GM21723 (cell line): ENCODE results near the gene MAML3.

Source experiments
- ATAC-seq: cut with Tn5 transposase; IDR thresholded peaks from one replicate; pipeline ENCODE4 v1.9.1; 2021; ENCODE audit warnings: mild to moderate bottlenecking, moderate library complexity; ENCODE audit not compliant: unreplicated experiment

MAML3 gene

DNA sequence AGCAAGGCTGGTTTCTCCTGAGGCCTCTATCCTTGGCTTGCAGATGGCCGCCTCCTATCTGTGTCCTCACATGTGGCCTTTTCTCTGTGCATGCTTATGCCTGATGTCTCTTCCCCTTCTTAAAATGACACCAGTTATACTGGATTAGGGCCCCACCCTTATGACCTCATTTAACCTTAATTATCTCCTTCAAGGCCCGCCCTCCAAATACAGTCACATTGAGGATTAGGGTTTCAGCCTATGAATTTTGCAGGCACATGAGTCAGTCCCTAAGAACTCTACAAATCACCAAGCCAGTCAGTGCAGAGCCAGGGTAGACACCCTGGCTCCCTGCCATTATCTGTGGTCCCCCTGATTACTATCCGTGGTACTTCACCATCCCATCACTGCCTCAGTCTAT, 51.6 kb downstream of the MAML3 start:
- no peak for ATAC-seq

DNA sequence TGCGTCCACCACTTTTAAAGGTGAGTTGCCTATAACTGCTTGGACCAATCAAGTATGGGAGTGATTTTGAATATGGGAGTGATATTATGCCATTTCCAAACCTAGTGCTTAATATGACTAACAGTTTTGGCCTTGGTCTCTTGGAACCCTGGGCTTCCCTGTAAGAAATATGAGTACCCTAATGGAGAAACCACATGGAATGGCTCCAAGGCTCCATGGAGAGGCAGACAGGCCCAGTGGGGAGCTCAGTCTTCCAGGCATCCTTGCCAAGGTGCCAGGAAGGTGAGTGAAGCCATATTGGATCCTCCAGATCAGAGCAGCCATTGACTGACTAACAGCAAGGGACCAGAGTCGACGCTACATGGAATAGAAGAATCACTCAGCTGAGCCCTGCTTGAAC, 53.2 kb downstream of the MAML3 start:
- no peak for ATAC-seq

DNA sequence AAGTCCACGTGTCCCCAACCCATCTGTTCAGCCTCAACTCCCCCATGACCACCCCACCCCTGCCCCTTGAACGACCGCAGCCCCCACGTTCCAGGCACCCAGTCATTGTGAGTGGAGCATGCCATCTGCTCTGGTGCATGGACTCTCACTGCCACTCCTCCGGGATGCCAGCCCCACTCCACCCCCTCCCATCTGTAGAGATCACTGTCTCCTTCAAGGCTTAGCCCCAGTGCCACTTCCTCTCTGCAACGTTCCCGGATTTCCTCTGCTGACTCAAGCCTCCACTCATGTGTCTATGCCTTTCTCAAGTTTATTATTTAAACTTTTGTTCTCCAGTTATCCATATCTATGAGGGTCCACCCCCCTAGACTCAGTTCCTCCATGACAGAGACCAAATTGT, 54.0 kb downstream of the MAML3 start:
- ATAC-seq: no peak

DNA sequence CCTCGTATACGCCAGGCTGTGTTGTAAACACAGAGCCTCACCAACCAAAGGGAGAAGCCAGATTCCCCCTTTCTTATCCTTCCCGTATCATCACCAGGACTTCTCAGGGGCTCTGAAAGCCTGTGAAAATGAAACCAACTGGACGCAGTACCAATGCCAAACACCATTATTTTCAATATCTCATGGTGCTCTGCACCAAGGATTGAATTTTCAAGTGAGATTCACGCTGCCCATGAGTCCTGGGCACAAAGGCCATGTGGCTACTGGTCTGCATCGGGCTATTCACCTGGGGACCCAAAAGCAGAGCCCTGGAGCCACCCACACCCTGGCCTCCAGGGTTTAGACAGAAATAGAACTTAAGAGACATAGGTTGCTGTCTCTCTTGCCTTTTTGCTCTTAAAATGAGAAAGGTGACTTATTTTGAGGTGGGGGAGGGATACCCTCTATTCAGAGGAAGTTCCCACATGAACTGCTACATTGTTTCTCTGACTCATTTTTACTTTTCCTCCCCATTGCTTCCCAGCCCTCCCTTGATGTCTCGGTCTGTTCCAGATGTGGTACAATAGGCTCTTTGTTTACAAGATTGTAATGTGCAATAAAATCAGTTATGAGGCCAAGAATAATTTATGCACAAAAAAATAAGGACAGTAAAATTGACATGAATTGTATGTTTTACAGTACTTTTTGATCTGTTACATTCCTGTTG, 55.4 kb downstream of the MAML3 start:
- no peak for ATAC-seq

DNA sequence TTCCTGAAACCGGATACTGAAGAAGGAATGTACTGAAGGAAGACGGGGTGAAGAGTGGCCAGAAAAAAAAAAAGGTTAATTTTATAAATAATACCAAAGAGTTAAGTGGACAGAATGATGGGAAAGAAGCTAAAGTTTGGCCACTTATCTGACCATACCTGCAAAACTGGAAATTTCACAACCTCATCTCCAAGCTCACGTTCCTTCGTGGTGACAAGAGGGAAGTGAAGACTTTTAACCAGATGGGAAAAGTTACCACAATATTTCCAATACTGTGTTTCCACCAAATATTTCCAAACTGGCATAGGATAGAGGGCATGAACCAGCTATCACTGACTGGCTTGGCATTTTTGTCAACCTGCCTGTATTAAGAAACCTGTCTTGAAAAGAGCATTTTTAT, 56.4 kb downstream of the MAML3 start:
- ATAC-seq: no peak

DNA sequence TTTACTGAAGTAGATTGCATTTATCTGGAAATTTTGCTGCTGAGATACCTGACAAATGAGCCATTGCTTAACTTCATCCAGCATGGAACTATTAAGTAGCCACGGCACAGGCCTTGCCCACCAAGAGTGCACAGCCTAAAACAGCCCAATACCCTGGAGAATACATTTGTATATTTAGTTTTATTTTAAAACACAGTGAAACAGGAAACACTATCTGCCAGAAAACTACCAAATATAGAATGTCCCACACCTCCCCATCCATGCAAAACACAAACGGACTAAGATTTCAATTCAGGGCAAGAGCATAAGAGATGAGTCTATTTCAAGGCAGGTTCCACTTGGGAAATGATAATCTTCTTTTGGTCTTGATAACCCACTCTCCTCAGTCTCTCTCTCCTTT, 57.1 kb downstream of the MAML3 start:
- ATAC-seq: no peak

DNA sequence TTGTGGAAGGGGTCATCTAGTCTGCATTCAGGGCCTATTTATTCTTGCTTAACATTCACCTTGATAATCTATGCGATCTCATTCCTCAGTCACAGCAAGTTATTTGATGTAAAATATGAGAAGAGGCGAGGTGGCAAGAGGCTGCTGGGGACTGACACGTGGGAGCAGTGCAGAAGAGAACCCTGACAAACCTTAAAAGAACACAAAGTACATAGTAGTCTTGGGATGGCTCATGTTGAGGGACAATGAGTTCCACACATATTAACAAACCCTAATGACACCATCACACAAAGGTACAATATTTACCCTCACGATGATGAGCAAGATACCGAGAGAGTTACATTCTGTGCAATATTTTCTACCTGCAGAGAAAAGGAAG, 57.5 kb downstream of the MAML3 start:
- no peak for ATAC-seq

DNA sequence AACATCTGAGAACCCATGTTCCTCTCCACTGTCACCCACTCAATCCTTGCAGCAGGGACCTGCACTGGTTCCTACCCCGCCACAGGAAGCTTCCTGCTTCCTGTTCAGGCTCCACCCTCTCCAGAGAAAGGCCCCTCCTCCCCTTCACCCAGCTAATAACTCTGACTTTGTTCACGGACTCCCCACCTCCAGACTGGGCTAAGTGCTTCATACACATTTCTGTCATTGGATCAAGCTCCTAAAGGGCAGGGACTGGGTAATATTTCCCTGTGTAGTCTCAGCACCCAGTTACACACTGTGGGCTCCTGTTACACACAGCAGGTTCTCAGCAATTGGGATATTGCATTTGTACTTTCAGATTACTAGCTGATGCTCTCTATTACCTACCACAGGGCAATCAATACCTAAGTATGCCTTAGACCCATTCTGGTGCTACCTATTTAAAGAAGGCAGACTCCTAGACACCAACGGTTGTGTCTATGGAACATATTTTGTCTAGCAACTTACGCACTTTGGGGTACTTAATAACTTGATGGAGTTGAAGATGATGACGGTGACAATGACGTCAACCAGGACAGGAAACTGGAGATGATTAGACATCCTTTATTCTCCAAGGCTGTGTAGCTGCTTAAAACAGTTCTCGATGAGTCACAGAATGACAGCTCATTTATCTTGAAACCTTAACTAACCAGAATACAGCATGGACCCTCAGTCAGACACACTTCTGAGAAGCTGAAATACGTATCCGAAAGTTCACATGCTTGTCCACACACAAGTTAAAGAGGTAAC, 58.1 kb downstream of the MAML3 start:
- ATAC-seq: no peak

DNA sequence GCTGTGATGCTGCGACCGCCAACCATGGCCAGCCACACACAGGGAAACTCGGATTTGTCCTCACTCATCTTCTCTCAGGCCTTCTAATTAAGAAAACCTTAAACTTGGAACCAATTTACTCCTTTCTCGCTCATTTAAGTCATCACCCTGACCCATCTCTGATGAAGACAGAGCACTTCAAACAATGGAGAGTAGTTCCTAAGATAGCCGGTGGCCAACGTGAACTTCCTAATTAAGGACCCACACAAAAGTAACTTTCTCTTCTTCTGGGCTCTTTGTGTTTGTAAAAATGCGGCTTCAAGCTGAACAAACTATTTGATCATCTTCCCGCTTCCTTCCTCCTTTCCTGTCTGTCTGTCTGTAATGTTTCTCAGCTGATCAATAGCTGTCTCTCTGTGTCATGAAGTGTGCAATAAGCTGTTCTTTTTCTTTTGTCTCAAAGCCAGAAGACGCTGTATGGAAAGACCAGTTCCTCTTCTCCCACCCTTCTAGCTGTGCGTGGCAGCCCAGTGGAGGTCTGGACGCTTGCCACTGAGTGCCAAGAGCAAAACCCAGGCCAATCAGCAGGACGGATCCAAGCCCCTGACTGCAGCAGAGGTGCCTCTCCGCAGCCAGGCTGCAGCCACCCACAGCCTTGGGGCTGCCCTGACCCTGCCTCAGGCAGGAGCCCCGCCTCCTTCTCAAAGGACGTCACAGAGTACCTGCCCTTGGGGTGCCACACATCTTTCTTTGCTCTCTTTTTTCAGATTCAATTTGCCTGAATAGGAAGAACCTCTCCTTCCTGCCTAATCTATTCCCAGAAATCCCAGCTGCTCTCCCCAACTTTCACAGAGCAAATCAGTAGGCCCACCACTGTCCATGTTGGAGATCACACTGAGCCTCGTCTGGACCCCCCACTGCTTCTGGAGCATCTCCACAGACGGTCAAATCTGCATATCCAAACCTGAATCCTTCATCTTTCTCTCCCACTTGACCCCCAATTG, 59.3 kb downstream of the MAML3 start:
- no peak for ATAC-seq

DNA sequence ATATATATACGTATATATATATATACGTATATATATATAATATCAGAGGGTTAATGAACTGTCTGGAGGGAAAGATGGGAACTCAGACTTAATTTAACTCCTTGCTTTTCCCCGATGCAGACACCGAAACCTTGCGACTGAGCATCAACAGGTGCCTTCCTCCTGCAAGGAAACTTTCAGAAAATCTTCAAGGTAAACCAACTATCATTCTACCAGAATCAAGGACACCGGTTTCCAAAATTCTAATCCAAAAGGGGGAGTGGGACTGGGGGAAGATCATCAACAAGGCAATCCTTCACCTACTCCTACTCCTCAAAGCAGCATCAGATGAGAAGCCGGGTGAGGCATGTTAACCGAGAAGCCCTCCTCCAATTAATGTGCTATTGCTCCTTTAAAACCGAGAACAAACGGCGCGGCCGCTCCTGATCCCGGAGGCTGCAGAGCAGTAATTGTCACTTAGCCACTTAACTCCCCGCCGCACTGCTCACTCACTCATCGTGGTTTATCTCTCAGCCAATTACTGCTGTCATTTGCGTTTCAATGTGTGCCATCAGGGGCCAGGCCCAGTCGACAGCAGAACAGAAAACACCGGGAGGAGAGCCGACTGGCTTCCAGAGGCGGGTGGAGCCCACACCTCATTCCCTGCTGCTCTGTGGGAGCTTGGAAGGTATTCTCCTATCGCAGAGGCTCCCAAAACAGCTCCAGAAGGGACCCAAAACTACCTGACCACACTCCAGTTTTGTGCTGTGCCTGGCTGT, 61.7 kb downstream of the MAML3 start:
- no peak for ATAC-seq

DNA sequence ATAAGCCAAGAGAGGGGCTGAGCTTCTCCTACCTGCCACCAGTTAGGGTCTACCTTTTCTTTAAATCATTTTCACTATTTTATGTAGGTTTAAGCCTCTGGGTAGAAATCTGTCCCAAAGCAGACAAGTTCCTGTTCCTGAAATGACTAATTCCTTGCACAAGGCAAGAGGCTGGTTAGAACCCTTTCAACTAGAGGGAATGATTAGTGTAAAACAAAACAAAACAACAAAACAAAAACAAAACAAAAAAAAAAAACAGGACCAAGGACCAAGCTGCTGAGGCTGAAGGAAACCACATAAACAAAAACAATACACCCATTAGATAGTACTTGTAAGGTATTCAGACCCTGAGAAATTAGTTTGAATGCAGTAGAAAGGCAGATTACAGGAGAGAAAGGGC, 62.7 kb downstream of the MAML3 start:
- no peak for ATAC-seq

DNA sequence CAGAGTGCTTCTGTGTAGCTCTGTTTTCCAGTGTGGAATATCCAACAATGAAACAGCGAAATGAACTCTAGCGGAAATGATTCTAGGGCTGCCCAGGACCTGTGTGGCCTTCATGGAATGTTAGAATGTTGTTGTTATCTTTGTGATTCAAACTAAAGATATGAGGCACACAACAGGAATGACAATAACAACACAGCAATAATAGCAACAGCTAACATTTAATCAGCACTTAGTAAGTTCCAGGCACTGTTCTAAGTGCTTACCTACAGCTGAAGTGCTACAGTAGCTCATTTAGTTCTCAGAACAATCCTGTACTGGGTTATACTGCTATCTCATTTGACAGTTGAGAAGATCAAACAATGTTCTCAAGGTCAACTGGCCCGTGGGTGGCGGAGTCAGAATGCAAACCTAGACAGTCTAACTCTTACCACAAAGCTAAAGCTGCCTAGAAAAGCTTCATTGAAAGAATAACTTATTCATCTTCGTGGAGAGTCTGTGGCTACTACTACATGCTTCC, 63.7 kb downstream of the MAML3 start:
- ATAC-seq: no peak

DNA sequence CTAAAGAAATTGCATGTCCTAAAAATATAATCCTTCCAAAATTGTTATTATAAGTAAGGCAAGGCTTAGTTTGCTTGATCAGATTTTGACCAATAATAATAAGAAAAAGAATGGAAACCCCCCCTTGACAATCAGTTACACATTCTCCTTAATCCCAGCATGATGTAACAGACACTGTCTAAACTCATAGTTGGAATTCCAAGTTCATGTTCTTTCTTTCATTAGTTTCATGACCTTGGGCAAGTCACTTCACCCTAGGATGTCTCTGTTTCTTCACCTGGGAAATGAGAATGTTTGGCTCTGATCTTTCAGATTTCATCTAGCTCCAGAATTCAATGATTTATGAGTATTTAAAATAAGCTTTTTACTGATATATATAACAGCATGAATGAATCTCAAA, 64.8 kb downstream of the MAML3 start:
- ATAC-seq: no peak

DNA sequence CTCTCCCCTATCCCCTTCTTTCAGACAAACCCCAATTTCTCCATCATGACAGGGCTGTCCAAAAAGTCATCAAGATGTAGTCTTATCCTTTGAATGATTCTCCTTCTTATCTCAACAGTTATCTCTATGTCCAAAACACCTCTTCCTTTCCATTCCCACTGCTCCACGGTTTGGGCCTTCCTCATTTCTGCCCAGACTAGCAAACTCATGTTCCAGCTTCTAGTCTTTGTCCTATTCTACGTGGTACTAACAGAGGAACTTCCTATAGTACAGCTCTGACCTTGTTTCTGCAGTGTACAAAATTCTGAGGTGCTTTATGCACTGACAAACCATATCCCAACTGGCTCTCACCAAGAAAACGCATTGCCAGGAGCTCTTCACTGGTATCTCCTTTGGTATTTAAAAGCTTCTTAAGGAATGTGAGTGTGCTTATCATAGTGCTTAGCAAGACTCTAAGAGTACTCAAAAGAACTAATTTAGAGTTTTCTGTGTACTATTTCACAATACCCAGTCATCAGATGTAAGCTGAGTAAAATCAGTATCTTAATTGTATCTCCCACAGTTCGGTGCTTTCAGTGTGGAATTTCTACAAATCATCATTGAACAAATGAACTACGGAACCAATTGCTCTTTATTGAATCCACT, 65.5 kb downstream of the MAML3 start:
- no peak for ATAC-seq

DNA sequence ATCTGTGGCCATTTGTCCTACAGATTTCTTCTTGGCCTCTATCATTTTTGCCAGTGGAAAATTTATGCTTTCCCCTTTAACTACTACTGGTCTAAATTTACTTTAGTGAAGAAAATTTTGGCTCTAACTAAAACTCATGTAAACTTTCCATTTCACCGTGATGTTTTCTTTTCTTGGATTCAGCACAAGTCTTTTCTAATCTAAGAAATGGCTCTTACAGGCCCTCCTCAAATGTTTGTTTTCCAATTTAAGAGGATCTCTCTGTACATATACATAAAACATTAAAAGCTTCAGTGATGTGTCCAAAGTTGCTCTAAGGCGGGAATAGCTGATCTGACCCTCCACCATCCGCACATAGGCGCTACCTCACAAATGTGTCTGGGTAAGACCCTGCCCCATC, 68.1 kb downstream of the MAML3 start:
- ATAC-seq: no peak

DNA sequence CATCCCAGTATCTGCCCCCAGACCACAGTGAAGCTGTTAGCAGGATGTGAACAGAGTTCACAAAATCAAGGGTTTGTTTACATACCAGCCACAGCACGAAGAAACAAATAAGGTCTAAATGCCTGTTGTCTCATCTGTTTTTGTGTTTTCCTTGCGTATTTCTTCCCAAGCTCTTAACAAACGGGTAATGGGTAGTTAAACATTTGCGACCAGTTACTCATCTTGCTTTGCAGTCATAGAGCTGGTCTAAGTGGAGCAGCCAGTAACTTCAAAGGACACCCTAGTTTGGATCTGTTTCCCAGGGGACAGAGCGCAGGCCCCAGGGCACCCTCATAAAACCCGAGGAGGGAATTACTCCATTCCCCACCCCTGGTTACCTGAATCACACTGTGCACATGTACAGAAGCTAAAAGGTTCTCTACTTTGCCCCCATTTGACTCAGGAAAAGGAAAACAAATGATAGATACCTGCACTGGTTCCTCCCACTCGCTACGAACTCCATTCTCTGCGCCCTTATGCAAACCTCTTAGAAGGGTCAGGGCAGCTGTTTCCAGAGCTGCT, 68.8 kb downstream of the MAML3 start:
- ATAC-seq: no peak

DNA sequence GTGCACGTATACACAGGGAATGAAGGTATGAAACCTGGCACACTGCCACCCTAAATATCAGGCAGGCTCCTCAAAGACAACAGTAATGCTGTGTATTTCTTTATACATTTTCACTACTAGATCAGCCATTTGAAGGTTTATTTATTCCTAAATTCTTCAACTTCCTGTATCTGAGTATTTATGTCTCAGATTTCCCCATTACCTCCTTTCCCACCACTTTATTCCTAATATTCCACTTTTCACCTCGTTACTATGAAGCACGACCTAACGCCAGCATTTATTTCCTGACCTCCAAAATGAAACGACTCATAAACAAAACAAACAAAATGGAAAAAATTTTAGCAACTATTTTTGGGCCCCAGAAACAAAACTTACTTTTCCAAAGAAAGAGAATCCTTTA, 69.6 kb downstream of the MAML3 start:
- ATAC-seq: no peak

DNA sequence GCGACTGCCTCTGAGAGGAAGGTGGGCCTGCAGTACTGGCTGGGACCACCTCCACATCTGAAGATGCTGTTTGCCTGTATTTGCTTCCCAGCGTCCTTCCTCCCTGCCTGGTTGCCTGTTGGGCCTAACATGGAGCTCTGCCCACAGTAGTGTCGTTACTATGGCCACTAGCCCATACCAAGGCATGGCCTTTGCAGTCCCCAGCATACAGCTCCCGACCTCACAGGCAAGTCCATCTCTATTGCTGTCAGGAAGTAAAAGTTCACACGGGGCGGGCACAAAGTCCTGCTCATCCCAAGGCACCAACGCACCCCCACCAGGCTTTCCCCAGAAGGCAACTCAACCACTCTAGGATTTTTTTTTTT, 71.6 kb downstream of the MAML3 start:
- ATAC-seq: no peak

DNA sequence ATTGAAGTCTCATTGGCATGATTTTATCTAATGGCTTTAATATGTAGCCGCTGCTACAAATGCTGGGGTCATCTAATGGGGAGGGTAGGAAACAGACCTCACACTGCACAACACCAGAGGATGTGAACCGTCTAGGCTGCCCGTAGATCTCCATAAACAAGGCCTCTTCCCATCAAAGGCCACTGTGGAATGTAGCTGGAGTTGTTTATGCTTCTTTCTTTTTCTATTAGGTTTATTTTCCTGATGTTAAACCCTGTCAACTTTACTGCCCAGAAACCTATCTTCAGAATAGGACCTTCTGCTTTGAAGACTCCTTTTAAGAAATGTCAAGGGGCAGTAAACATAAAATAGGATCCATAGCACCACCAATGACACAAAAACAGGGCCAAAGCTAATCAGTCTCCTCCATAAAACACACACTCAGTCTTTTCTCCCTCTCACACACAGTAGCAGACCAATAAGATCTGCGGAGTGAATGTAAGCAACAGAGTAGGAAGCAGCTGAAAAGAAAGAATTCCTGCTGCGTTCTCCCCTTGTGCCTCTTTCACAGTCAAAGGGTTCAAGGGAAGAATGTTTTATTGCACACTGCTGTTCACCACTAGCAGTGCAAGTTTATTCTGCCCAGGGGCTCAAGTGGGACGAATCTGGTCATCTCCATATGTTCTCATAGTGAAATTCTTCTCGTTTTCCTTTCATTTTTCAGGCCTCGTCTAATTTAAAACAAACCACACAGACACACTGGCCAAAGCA, 72.2 kb downstream of the MAML3 start:
- no peak for ATAC-seq
